Activated T-cell treated with anti-CD3 and anti-CD28 coated beads, Interleukin-2, amount 50 U/mL, for 24 hours (primary cell): Measurements from ENCODE around the gene GGACT.
A peak's percentile ranks its signal among the peaks of the same experiment; 100 is the strongest.
"Not testable (repeated sequence)": the region's sequence is repeated elsewhere in the genome, so short reads cannot be mapped to it uniquely, and the experiment has no call there.

Experiments used
- DNase-seq: peaks from one replicate; pipeline ENCODE4 v3.0.0-alpha.2; 2020
- H3K27ac Mint-ChIP-seq: 2 replicates; pipeline ENCODE4 v1.8.0; 2020; ENCODE audit warnings: mild to moderate bottlenecking, mixed read lengths
- H3K27me3 Mint-ChIP-seq: 2 replicates; pipeline ENCODE4 v1.8.0; 2020; ENCODE audit warnings: mixed read lengths
- H3K36me3 Mint-ChIP-seq: 2 replicates; pipeline ENCODE4 v1.8.0; 2020; ENCODE audit warnings: low read depth, mixed read lengths
- H3K4me1 Mint-ChIP-seq: 2 replicates; pipeline ENCODE4 v1.8.0; 2020; ENCODE audit warnings: low read depth, mixed read lengths
- H3K4me3 Mint-ChIP-seq: 2 replicates; pipeline ENCODE4 v1.8.0; 2020; ENCODE audit warnings: mild to moderate bottlenecking, moderate library complexity, mixed read lengths
- H3K9me3 Mint-ChIP-seq: 2 replicates; pipeline ENCODE4 v1.8.0; 2020; ENCODE audit warnings: mixed read lengths

Gene GGACT

GRCh38 chr13:100534147-100534843, 54.3 kb downstream of the GGACT start:
- Mint-ChIP-seq H3K27ac (no peak overlapping the region), H3K27me3 (no peaks in the 10 kb centered on the region), H3K9me3 (no peaks in the 10 kb centered on the region), H3K4me1 (peaks cover 24% of the 10 kb centered on the region), H3K36me3 (peaks cover 13% of the 10 kb centered on the region), H3K4me3 (no peak overlapping the region)
- no peak for DNase-seq

DNA sequence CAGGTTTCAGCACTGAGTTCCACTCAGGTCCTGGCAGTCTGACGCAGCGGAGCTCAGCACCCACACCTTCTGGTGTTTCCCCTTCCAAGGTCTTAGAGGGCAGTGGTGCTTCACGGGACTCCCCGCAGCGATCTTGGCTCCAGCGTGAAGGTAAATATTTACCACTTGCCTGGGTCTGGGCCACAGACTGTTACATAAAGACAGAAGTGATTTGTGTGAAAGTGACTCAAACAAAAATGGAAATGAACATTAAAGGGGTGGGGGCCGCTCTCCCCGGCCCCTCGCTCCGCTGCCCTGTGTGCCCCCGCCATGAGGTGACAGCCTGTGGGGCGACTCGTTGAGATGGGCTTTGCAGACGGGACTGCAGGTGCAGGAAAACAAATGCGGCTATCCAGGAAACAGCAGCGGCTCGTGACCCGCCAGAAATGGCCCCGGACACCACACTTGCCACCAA, 55.0 kb downstream of the GGACT start:
- Mint-ChIP-seq H3K27me3 (no peaks in the 10 kb centered on the region), H3K36me3 (peaks cover 20% of the 10 kb centered on the region), H3K9me3 (no peaks in the 10 kb centered on the region), H3K4me3 (no peak overlapping the region), H3K4me1 (peaks cover 17% of the 10 kb centered on the region), H3K27ac (no peak overlapping the region)
- DNase-seq: peak; percentile 6

- Mint-ChIP-seq H3K27me3 (no peaks in the 10 kb centered on the region), H3K27ac (no peak overlapping the region), H3K4me3 (no peak overlapping the region), H3K9me3 (no peaks in the 10 kb centered on the region), H3K36me3 (peaks cover 20% of the 10 kb centered on the region), H3K4me1 (peaks cover 11% of the 10 kb centered on the region)
- DNase-seq: peak; percentile 8
Observed at GRCh38 chr13:100532836-100533435, 55.7 kb downstream of the GGACT start.

DNA sequence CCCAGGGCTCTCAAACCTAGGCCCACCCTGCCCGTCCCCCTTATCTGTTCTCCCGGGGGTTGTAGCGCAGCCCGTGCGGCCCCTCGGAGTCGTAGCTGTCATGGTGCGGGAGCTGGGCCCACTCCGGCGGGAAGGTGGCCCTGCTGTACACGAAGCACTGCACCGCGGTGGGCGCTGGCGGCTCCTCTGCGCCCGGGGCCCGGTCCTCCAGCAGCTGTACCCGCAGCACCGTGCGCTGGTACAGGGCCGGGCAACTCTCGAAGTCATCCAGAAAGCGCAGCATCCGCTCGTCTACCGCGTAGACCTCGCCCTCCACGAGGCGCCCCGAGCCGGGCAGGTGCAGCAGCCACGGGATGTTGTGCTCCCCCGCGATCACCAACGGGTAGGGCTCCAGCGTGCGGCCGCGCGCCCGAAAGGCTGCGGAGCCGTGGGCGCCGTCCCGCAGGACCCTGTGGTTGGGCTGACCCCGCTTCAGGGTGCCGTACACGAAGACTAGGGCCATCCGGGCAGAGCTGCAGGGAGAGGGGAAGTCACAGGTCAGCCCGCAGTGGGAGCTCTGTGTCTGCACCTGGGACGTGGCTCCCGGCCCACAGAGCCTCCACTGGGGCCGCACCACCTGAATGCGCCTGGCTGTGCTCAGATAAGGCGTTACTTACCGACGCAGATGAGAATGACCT, 56.4 kb downstream of the GGACT start:
- Mint-ChIP-seq H3K27ac (no peak overlapping the region), H3K36me3 (peaks cover 20% of the 10 kb centered on the region), H3K4me3 (no peak overlapping the region), H3K9me3 (no peaks in the 10 kb centered on the region), H3K27me3 (no peaks in the 10 kb centered on the region), H3K4me1 (peaks cover 4% of the 10 kb centered on the region)
- no peak for DNase-seq

DNA sequence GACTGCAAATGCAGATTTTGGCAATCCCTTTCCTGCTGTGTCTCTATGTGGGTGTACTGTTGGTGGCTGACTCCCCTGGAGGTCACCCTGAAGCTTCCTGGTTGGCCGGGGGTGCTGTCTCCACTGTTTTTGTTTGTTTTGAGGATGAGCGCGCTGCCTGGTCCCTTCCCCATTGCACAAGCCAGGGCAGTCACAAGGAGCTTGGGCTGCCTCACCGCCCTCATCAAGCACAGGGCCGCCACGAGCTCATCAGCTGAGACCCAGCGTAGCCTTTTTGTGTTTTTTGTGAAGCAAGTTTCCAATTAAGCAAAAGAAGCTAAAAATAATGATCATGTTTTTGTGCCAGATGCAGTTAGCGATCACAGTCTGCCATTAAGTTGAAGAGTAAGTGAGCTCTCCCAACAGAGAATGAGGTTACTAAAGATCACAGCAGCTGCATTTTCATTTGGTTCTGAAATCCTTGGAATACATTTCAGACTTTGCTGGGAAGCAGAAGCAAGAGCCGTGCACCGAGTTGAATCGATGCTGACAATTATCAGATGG, 57.8 kb downstream of the GGACT start:
- no peaks in the 10 kb centered on the region for H3K4me1 Mint-ChIP-seq
- H3K36me3 Mint-ChIP-seq: peaks cover 20% of the 10 kb centered on the region
- DNase-seq: peak; percentile 2
- H3K4me3 Mint-ChIP-seq: no peak overlapping the region
- no peaks in the 10 kb centered on the region for H3K27me3 Mint-ChIP-seq
- no peaks in the 10 kb centered on the region for H3K9me3 Mint-ChIP-seq
- H3K27ac Mint-ChIP-seq: no peak overlapping the region

DNA sequence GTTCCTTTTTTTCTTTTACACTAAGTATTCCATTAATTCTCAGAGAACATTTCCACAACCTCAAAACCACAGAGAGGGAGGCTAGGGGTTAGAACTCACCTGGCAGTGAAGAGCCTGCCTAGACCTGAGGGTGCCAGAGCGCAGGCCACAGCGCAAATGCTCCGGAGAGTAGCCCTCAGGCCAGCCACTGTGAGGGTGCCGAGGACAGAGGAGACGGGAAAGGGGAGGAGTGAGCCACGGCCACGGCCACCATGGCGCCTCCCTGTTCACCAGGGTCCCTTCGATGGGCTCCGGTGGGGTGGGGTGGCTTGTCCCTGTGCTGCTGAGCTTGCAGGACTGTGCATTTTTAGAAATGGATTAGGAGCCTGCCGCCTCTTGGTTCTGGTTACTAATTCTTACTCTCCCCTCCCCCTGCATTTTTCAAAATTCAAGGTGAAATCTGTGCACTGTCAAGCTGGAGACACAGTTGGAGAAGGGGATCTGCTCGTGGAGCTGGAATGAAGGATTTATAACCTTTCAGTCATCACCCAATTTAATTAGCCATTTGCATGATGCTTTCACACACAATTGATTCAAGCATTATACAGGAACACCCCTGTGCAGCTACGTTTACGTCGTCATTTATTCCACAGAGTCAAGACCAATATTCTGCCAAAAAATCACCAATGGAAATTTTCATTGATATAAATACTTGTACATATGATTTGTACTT, 58.8 kb downstream of the GGACT start:
- Mint-ChIP-seq H3K27me3 (no peaks in the 10 kb centered on the region), H3K9me3 (no peaks in the 10 kb centered on the region), H3K4me1 (no peaks in the 10 kb centered on the region), H3K36me3 (peaks cover 20% of the 10 kb centered on the region), H3K4me3 (no peak overlapping the region), H3K27ac (no peak overlapping the region)
- no peak for DNase-seq

- no peak overlapping the region for H3K27ac Mint-ChIP-seq
- H3K27me3 Mint-ChIP-seq: no peaks in the 10 kb centered on the region
- H3K9me3 Mint-ChIP-seq: no peaks in the 10 kb centered on the region
- no peak overlapping the region for H3K4me3 Mint-ChIP-seq
- peak; percentile 14 for DNase-seq
- H3K4me1 Mint-ChIP-seq: no peaks in the 10 kb centered on the region
- peaks cover 20% of the 10 kb centered on the region for H3K36me3 Mint-ChIP-seq
Observed at GRCh38 chr13:100528820-100529219, 59.8 kb downstream of the GGACT start.

DNA sequence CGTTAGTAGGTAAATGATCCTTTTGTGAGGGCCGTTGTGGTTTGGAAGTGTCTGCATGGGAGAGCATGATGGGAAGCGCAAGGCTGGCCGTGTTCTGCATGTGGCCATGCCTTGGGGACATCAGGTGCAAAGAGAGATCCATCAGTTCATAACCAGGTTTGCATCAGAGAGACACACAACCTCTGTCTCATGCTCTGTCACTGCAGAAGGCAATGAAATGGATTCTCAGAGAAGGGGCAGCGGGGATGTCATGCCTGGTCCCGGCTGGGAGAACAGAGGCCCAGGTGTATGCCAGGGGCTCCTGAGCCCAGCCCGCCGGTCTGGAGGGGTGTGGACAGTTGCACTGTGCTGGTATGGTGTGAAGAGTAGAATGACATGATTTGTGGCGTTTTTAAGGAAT, 60.2 kb downstream of the GGACT start:
- no peak overlapping the region for H3K27ac Mint-ChIP-seq
- DNase-seq: no peak
- H3K36me3 Mint-ChIP-seq: peaks cover 20% of the 10 kb centered on the region
- H3K4me3 Mint-ChIP-seq: no peak overlapping the region
- H3K27me3 Mint-ChIP-seq: no peaks in the 10 kb centered on the region
- H3K9me3 Mint-ChIP-seq: no peaks in the 10 kb centered on the region
- no peaks in the 10 kb centered on the region for H3K4me1 Mint-ChIP-seq

GRCh38 chr13:100527644-100528043, 60.9 kb downstream of the GGACT start:
- Mint-ChIP-seq H3K4me3 (no peak overlapping the region), H3K36me3 (peaks cover 20% of the 10 kb centered on the region), H3K9me3 (no peaks in the 10 kb centered on the region), H3K4me1 (no peaks in the 10 kb centered on the region), H3K27ac (no peak overlapping the region), H3K27me3 (no peaks in the 10 kb centered on the region)
- DNase-seq: no peak

DNA sequence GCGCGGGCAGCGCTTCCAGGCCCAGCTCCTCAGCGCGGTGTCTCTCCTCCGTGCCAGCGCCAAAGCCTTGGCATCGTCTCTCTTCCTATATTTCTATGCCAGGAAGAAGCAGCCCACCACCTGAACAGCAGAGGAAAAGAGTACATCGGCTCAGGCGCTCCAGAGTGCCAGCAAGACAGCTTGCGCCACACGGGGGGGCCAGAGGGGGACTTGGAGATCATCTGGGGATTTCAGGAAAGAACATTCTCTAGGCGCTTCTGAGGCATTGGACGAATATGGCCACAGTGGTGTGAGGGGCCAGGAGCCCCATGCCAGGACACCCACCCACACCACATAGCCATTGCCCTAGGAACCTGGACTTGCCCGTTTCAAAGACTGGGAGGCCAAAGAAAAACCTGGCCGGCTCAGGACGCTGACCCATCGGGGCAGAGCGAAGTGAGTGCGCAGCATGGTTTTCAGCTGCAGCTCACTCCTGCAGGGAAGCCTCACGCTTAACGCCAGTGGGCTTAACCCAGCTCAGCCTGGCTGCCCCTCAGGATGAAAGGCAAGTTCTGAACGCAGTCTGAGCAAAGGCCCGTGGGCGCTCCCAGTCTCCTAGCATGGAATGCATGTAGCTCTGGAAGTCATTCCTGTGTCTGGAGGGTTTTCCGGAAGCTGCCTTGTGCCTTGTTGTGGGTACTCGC, 62.1 kb downstream of the GGACT start:
- DNase-seq: no peak
- no peak overlapping the region for H3K4me3 Mint-ChIP-seq
- peaks cover 9% of the 10 kb centered on the region for H3K4me1 Mint-ChIP-seq
- H3K9me3 Mint-ChIP-seq: no peaks in the 10 kb centered on the region
- H3K27ac Mint-ChIP-seq: no peak overlapping the region
- H3K36me3 Mint-ChIP-seq: peaks cover 17% of the 10 kb centered on the region
- H3K27me3 Mint-ChIP-seq: no peaks in the 10 kb centered on the region

GRCh38 chr13:100525453-100526317, 62.9 kb downstream of the GGACT start:
- peaks cover 11% of the 10 kb centered on the region for H3K4me1 Mint-ChIP-seq
- no peak overlapping the region for H3K27ac Mint-ChIP-seq
- no peak for DNase-seq
- H3K36me3 Mint-ChIP-seq: peaks cover 15% of the 10 kb centered on the region
- no peaks in the 10 kb centered on the region for H3K9me3 Mint-ChIP-seq
- H3K4me3 Mint-ChIP-seq: no peak overlapping the region
- no peaks in the 10 kb centered on the region for H3K27me3 Mint-ChIP-seq

DNA sequence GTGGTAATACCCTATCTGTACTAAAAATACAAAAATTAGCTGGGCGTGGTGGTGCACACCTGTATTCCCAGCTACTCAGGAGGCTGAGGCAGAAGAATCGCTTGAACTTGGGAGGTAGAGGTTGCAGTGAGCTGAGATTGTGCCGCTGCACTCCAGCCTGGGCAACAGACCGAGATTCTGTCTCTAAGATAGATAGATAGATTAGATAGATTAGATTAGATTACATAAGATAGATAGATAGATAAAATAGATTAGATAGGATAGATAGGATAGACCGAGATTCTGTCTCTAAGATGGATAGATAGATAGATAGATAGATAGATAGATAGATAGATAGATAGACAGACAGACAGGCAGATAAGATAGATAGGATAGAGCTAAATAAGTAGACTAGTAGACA, 63.9 kb downstream of the GGACT start:
- not testable (repeated sequence) for DNase-seq, H3K27ac Mint-ChIP-seq, H3K27me3 Mint-ChIP-seq, H3K9me3 Mint-ChIP-seq, H3K4me3 Mint-ChIP-seq
- H3K36me3 Mint-ChIP-seq: peaks cover 10% of the 10 kb centered on the region
- peaks cover 11% of the 10 kb centered on the region for H3K4me1 Mint-ChIP-seq

GRCh38 chr13:100523981-100524386, 64.6 kb downstream of the GGACT start:
- H3K9me3 Mint-ChIP-seq: no peaks in the 10 kb centered on the region
- H3K36me3 Mint-ChIP-seq: peaks cover 4% of the 10 kb centered on the region
- H3K4me3 Mint-ChIP-seq: no peak overlapping the region
- peaks cover 11% of the 10 kb centered on the region for H3K4me1 Mint-ChIP-seq
- no peaks in the 10 kb centered on the region for H3K27me3 Mint-ChIP-seq
- DNase-seq: no peak
- no peak overlapping the region for H3K27ac Mint-ChIP-seq
